Activated naive CD8-positive, alpha-beta T cell treated with anti-CD3 and anti-CD28 coated beads, Interleukin-2, amount 50 U/mL, for 16 hours (primary cell): Measurements from ENCODE around the gene WRAP73.

Experiments
- DNase-seq: peaks from one replicate; pipeline ENCODE4 v3.0.0-alpha.2; 2020; ENCODE audit warnings: low read depth, low spot score

WRAP73 gene

GRCh38 chr1:3669421-3669821 lies 19.5 kb upstream of the WRAP73 start:
- DNase-seq: no peak

GRCh38 chr1:3668585-3669300 lies 18.8 kb upstream of the WRAP73 start:
- DNase-seq: no peak

GRCh38 chr1:3668148-3668547 lies 18.2 kb upstream of the WRAP73 start:
- DNase-seq: no peak

GRCh38 chr1:3664700-3665375 lies 14.9 kb upstream of the WRAP73 start:
- DNase-seq: no peak

- DNase-seq: no peak
Measured at GRCh38 chr1:3663999-3664699, 14.2 kb upstream of the WRAP73 start.

- no peak for DNase-seq
Measured at GRCh38 chr1:3662080-3662671, 12.3 kb upstream of the WRAP73 start.

GRCh38 chr1:3661631-3662030 lies 11.7 kb upstream of the WRAP73 start:
- DNase-seq: no peak

GRCh38 chr1:3660704-3661103 lies 10.8 kb upstream of the WRAP73 start:
- DNase-seq: no peak

- no peak for DNase-seq
Measured at GRCh38 chr1:3659093-3659492, 9.2 kb upstream of the WRAP73 start.

- DNase-seq: no peak
Measured at GRCh38 chr1:3658231-3658615, 8.3 kb upstream of the WRAP73 start.

GRCh38 chr1:3657578-3658230 lies 7.8 kb upstream of the WRAP73 start:
- DNase-seq: no peak

- no peak for DNase-seq
Measured at GRCh38 chr1:3657096-3657475, 7.2 kb upstream of the WRAP73 start.

GRCh38 chr1:3656450-3657095 lies 6.7 kb upstream of the WRAP73 start:
- no peak for DNase-seq

GRCh38 chr1:3654549-3655281 lies 4.8 kb upstream of the WRAP73 start:
- no peak for DNase-seq

- DNase-seq: no peak
Measured at GRCh38 chr1:3653286-3653618, 3.3 kb upstream of the WRAP73 start.

- DNase-seq: no peak
Measured at GRCh38 chr1:3652548-3653285, 2.8 kb upstream of the WRAP73 start.

- no peak for DNase-seq
Measured at GRCh38 chr1:3651930-3652547, 2.1 kb upstream of the WRAP73 start, which contains the start of gene TP73. Gene TP73, plus strand, starts transcription at chr1:3652516. Its CDS starts 29,850 bp downstream, at chr1:3682366.

- no peak for DNase-seq
Measured at GRCh38 chr1:3651026-3651929, 1.4 kb upstream of the WRAP73 start.
